ENCODE data around the gene AHSP.
"Not testable (repeated sequence)": the region's sequence is repeated elsewhere in the genome, so short reads cannot be mapped to it uniquely, and the experiment has no call there.

AHSP gene

DNA sequence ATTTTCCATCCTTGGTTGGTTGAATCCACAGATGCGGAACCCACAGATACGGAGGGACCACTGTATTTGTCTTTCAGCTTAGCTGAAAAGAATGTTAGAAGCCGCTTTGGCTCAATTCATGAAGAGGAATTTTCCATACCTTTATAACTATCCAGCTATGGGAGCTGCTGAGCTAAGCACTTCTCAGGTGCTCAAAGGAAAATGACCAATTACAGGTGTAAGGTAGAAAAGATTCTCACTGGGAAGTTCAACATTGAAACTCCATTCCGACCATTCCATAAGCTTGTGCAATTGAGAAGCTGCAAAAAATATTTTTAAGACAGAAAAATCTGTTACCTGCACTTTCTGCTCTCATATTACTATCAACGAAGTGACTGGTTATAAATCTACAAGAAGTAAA lies 2.7 kb downstream of the AHSP start:
- Histone ChIP-seq H3K4me1 (ENCODE audit: control insufficient read depth in 2 of 2, insufficient read depth in 2 of 2, low read length in 2 of 2) (no peaks in the 10 kb centered on the region), H3K27ac (ENCODE audit: low read depth in 2 of 2, low read length in 2 of 2) (no peak overlapping the region), H3K9ac (ENCODE audit: low read depth in 1 of 2, low read length in 2 of 2) (no peak overlapping the region), H3K9me3 (ENCODE audit: control insufficient read depth in 2 of 2, low read length in 2 of 2) (no peaks in the 10 kb centered on the region), H3K27me3 (ENCODE audit: control insufficient read depth in 2 of 2, insufficient read depth in 2 of 2, low read length in 2 of 2) (peaks cover 12 to 26% of the 10 kb centered on the region in 2 donors), H3K36me3 (ENCODE audit: control insufficient read depth in 2 of 2, insufficient read depth in 2 of 2, low read length in 2 of 2) (no peaks in the 10 kb centered on the region), H3K4me3 (ENCODE audit: low read length in 2 of 2) (no peak overlapping the region)

GRCh38 chr16:31531096-31531495 lies 3.4 kb downstream of the AHSP start:
- Histone ChIP-seq H3K4me3 (ENCODE audit: low read length in 2 of 2) (no peak overlapping the region), H3K36me3 (ENCODE audit: control insufficient read depth in 2 of 2, insufficient read depth in 2 of 2, low read length in 2 of 2) (no peaks in the 10 kb centered on the region), H3K9ac (ENCODE audit: low read depth in 1 of 2, low read length in 2 of 2) (no peak overlapping the region), H3K9me3 (ENCODE audit: control insufficient read depth in 2 of 2, low read length in 2 of 2) (no peaks in the 10 kb centered on the region), H3K27ac (ENCODE audit: low read depth in 2 of 2, low read length in 2 of 2) (no peak overlapping the region), H3K4me1 (ENCODE audit: control insufficient read depth in 2 of 2, insufficient read depth in 2 of 2, low read length in 2 of 2) (no peaks in the 10 kb centered on the region), H3K27me3 (ENCODE audit: control insufficient read depth in 2 of 2, insufficient read depth in 2 of 2, low read length in 2 of 2) (peaks cover 12 to 31% of the 10 kb centered on the region in 2 donors)

GRCh38 chr16:31532120-31532519 lies 4.4 kb downstream of the AHSP start:
- Histone ChIP-seq H3K27ac (ENCODE audit: low read depth in 2 of 2, low read length in 2 of 2) (no peak overlapping the region), H3K9me3 (ENCODE audit: control insufficient read depth in 2 of 2, low read length in 2 of 2) (no peaks in the 10 kb centered on the region), H3K4me3 (ENCODE audit: low read length in 2 of 2) (no peak overlapping the region), H3K9ac (ENCODE audit: low read depth in 1 of 2, low read length in 2 of 2) (no peak overlapping the region), H3K4me1 (ENCODE audit: control insufficient read depth in 2 of 2, insufficient read depth in 2 of 2, low read length in 2 of 2) (no peaks in the 10 kb centered on the region), H3K36me3 (ENCODE audit: control insufficient read depth in 2 of 2, insufficient read depth in 2 of 2, low read length in 2 of 2) (no peaks in the 10 kb centered on the region), H3K27me3 (ENCODE audit: control insufficient read depth in 2 of 2, insufficient read depth in 2 of 2, low read length in 2 of 2) (peaks cover 12 to 31% of the 10 kb centered on the region in 2 donors)

GRCh38 chr16:31532896-31533295 lies 5.2 kb downstream of the AHSP start:
- no peaks in the 10 kb centered on the region for H3K9me3 ChIP-seq (ENCODE audit: control insufficient read depth in 2 of 2, low read length in 2 of 2)
- no peaks in the 10 kb centered on the region for H3K36me3 ChIP-seq (ENCODE audit: control insufficient read depth in 2 of 2, insufficient read depth in 2 of 2, low read length in 2 of 2)
- no peak overlapping the region for H3K27ac ChIP-seq (ENCODE audit: low read depth in 2 of 2, low read length in 2 of 2)
- no peak overlapping the region for H3K4me3 ChIP-seq (ENCODE audit: low read length in 2 of 2)
- no peaks in the 10 kb centered on the region for H3K4me1 ChIP-seq (ENCODE audit: control insufficient read depth in 2 of 2, insufficient read depth in 2 of 2, low read length in 2 of 2)
- H3K27me3 ChIP-seq (ENCODE audit: control insufficient read depth in 2 of 2, insufficient read depth in 2 of 2, low read length in 2 of 2): peaks cover 11 to 31% of the 10 kb centered on the region in 2 donors
- no peak overlapping the region for H3K9ac ChIP-seq (ENCODE audit: low read depth in 1 of 2, low read length in 2 of 2)

DNA sequence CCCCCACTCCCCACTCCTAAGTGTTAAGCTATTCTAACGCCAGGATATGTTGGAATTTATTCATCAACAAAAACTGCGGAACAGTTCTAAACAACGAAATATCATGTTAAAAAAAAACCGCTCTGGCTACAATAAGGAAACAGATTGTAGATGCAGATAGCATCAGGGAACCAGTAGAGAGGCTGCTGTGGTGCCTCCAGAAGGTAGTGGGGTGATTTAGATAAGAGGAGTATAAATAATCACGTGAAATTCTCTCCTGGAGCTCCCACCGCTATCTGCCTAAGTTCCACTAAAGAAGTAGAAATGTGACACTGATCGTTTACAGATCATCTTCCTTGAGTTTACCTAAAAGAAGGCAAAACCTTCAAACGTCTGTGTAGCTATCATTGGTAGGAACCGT lies 8.0 kb downstream of the AHSP start:
- Histone ChIP-seq H3K9me3 (ENCODE audit: control insufficient read depth in 2 of 2, low read length in 2 of 2) (no peaks in the 10 kb centered on the region), H3K27me3 (ENCODE audit: control insufficient read depth in 2 of 2, insufficient read depth in 2 of 2, low read length in 2 of 2) (peaks cover 9 to 13% of the 10 kb centered on the region in 2 donors), H3K36me3 (ENCODE audit: control insufficient read depth in 2 of 2, insufficient read depth in 2 of 2, low read length in 2 of 2) (no peaks in the 10 kb centered on the region), H3K4me3 (ENCODE audit: low read length in 2 of 2) (no peak overlapping the region), H3K4me1 (ENCODE audit: control insufficient read depth in 2 of 2, insufficient read depth in 2 of 2, low read length in 2 of 2) (no peaks in the 10 kb centered on the region), H3K27ac (ENCODE audit: low read depth in 2 of 2, low read length in 2 of 2) (no peak overlapping the region), H3K9ac (ENCODE audit: low read depth in 1 of 2, low read length in 2 of 2) (no peak overlapping the region)

DNA sequence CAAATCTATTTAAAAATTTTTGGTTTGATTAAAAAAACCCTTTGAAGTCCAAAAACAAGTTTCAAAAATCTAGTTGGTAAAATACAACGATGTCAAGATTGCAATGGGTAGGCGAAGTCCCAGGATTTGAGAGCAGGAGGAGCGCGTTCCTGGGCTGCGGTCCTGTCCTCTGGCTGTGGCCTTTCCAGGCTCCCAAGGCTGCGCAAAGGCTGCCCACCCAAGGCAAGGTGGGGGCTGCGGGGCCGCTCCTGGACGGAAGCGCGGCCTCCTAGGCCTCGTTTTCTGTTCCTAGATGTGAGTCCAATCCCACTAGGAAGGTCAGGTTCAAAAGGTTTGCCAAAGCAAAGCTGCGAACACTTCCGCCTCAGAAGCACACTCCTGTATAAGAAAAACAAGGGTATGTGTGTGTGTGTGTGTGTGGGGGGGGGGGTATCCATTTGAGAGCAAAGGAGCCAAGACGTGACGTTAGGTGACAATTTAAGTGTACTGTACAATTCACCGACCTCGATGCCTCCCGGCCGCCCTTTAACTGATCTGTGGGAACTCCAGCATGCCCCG lies 9.2 kb downstream of the AHSP start:
- Histone ChIP-seq H3K9me3 (ENCODE audit: control insufficient read depth in 2 of 2, low read length in 2 of 2) (no peaks in the 10 kb centered on the region), H3K9ac (ENCODE audit: low read depth in 1 of 2, low read length in 2 of 2) (no peak overlapping the region), H3K4me3 (ENCODE audit: low read length in 2 of 2) (no peak overlapping the region), H3K27me3 (ENCODE audit: control insufficient read depth in 2 of 2, insufficient read depth in 2 of 2, low read length in 2 of 2) (peaks cover 6% of the 10 kb centered on the region in 2 donors), H3K4me1 (ENCODE audit: control insufficient read depth in 2 of 2, insufficient read depth in 2 of 2, low read length in 2 of 2) (no peaks in the 10 kb centered on the region), H3K36me3 (ENCODE audit: control insufficient read depth in 2 of 2, insufficient read depth in 2 of 2, low read length in 2 of 2) (no peaks in the 10 kb centered on the region), H3K27ac (ENCODE audit: low read depth in 2 of 2, low read length in 2 of 2) (no peak overlapping the region)

DNA sequence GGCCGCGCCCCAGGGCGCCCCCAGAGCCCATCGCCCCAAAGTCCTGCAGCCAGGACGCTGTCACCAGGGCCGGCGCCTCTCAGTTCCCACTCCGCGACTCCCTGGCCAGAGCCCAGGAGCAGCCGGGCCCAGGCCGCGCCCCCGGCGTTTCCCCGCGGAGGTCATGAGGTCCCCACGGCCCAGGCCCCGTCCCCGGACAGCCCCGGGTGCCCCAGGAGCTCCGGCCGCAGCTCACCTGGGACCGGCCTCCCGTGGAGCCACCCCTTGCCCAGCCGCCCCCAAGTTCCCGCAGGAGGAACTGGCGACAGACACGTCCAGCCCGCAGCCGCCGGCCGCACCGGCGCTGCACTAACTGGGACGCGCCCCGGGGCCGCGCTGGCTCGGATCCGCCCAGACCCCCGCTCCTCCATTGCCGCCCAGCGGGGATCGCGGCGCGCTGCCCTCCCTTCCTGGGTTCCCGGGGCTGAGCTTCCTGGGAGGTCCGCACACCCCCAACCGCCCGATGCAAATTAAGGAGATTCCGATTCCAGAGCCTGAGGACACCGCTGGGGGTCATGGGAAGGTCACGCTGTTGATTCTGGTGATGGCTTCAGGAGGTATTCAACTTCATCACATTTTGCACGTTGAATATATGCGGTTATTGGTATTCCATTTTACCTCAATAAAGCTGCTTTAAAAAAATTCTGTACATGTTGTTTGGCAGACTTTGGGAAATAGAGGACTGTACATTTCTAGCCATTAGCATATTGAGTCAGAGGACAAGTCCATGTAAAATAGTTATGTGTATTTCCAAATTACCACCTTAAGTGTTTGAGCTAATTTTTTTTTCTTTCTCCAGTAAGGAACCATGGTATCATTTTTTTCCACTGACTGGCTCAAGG lies 9.9 kb downstream of the AHSP start:
- no peaks in the 10 kb centered on the region for H3K9me3 ChIP-seq (ENCODE audit: control insufficient read depth in 2 of 2, low read length in 2 of 2)
- no peak overlapping the region for H3K27ac ChIP-seq (ENCODE audit: low read depth in 2 of 2, low read length in 2 of 2)
- no peaks in the 10 kb centered on the region for H3K36me3 ChIP-seq (ENCODE audit: control insufficient read depth in 2 of 2, insufficient read depth in 2 of 2, low read length in 2 of 2)
- no peaks in the 10 kb centered on the region for H3K4me1 ChIP-seq (ENCODE audit: control insufficient read depth in 2 of 2, insufficient read depth in 2 of 2, low read length in 2 of 2)
- peaks cover 5 to 6% of the 10 kb centered on the region in 2 donors for H3K27me3 ChIP-seq (ENCODE audit: control insufficient read depth in 2 of 2, insufficient read depth in 2 of 2, low read length in 2 of 2)
- H3K9ac ChIP-seq (ENCODE audit: low read depth in 1 of 2, low read length in 2 of 2): no peak overlapping the region
- H3K4me3 ChIP-seq (ENCODE audit: low read length in 2 of 2): no peak overlapping the region

DNA sequence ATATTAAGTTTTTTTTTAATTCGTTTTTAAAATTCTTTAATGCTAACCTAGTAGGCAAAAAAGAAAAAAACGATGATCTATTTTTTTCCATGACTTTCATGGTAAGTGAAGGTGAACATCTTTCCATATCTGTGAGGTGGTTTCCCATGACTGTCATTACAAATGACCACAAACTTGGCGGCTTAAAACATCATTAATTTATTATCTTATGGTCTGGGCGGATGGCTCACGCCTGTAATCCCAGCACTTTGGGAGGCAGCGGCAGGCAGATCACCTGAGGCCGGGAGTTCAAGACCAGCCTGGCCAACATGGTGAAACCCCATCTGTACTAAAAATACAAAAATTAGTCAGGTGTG lies 10.5 kb downstream of the AHSP start:
- not testable (repeated sequence) for H3K9ac ChIP-seq (ENCODE audit: low read depth in 1 of 2, low read length in 2 of 2); H3K9me3 ChIP-seq (ENCODE audit: control insufficient read depth in 2 of 2, low read length in 2 of 2); H3K4me3 ChIP-seq (ENCODE audit: low read length in 2 of 2); H3K27me3 ChIP-seq (ENCODE audit: control insufficient read depth in 2 of 2, insufficient read depth in 2 of 2, low read length in 2 of 2); H3K27ac ChIP-seq (ENCODE audit: low read depth in 2 of 2, low read length in 2 of 2); H3K36me3 ChIP-seq (ENCODE audit: control insufficient read depth in 2 of 2, insufficient read depth in 2 of 2, low read length in 2 of 2); H3K4me1 ChIP-seq (ENCODE audit: control insufficient read depth in 2 of 2, insufficient read depth in 2 of 2, low read length in 2 of 2)

DNA sequence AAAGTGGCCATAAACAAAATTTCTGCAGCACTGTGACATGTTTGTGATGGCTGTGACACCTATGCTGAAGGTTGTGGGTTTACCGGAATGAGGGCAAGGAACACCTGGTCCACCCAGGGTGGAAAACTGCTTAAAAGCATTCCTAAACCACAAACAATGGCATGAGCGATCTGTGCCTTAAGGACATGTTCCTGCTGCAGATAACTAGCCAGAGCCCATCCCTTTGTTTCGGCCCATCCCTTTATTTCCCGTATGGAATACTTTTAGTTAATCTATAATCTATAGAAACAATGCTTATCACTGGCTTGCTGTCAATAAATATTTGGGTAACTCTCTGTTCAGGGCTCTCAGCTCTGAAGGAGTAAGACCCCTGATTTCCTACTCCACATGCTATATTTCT lies 12.1 kb downstream of the AHSP start:
- not testable (repeated sequence) for H3K27ac ChIP-seq (ENCODE audit: low read depth in 2 of 2, low read length in 2 of 2); H3K9ac ChIP-seq (ENCODE audit: low read depth in 1 of 2, low read length in 2 of 2); H3K27me3 ChIP-seq (ENCODE audit: control insufficient read depth in 2 of 2, insufficient read depth in 2 of 2, low read length in 2 of 2); H3K36me3 ChIP-seq (ENCODE audit: control insufficient read depth in 2 of 2, insufficient read depth in 2 of 2, low read length in 2 of 2); H3K9me3 ChIP-seq (ENCODE audit: control insufficient read depth in 2 of 2, low read length in 2 of 2); H3K4me1 ChIP-seq (ENCODE audit: control insufficient read depth in 2 of 2, insufficient read depth in 2 of 2, low read length in 2 of 2); H3K4me3 ChIP-seq (ENCODE audit: low read length in 2 of 2)

DNA sequence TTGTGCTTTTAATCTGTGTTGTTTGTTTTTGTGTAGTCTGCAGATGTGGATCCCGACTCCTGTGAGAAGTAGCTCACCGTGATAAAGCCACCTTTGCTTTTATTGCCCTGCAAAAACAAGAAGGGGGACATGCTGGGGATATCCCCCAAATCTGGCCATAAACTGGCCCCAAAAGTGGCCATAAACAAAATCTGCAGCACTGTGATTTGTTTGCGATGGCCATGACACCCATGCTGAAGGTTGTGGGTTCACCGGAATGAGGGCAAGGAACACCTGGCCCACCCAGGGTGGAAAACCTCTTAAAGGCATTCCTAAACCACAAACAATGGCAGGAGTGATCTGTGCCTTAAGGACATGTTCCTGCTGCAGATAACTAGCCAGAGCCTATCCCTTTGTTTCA lies 15.1 kb downstream of the AHSP start:
- no peak overlapping the region for H3K27ac ChIP-seq (ENCODE audit: low read depth in 2 of 2, low read length in 2 of 2)
- H3K4me3 ChIP-seq (ENCODE audit: low read length in 2 of 2): no peak overlapping the region
- H3K27me3 ChIP-seq (ENCODE audit: control insufficient read depth in 2 of 2, insufficient read depth in 2 of 2, low read length in 2 of 2): peaks cover 0 to 6% of the 10 kb centered on the region in 2 donors
- no peaks in the 10 kb centered on the region for H3K4me1 ChIP-seq (ENCODE audit: control insufficient read depth in 2 of 2, insufficient read depth in 2 of 2, low read length in 2 of 2)
- no peak overlapping the region for H3K9ac ChIP-seq (ENCODE audit: low read depth in 1 of 2, low read length in 2 of 2)
- no peaks in the 10 kb centered on the region for H3K36me3 ChIP-seq (ENCODE audit: control insufficient read depth in 2 of 2, insufficient read depth in 2 of 2, low read length in 2 of 2)
- no peaks in the 10 kb centered on the region for H3K9me3 ChIP-seq (ENCODE audit: control insufficient read depth in 2 of 2, low read length in 2 of 2)
